ENCODE measurements around the gene C3orf22. TPM values are rescaled to one million over a fixed set of nuclear protein-coding genes. Genes with fewer than 3 reads are reported as not detected.

The C3orf22 gene
- total RNA-seq, 4 donors from 2014 or later: not detected

- Histone ChIP-seq H3K9me3 (no peaks in the 10 kb centered on the region), H3K4me3 (no peak overlapping the region), H3K36me3 (no peaks in the 10 kb centered on the region), H3K4me1 (peaks cover 4 to 14% (median 13%) of the 10 kb centered on the region in 4 donors), H3K27ac (no peak overlapping the region), H3K27me3 (peaks cover 13% of the 10 kb centered on the region)
- in situ Hi-C loops (cut with MboI; ENCODE audit: low pct_ligation_motif_present in 1 of 4, low pct_unique_long_range_greater_than_20kb in 1 of 4, low sequenced_read_pairs in 3 of 4) (no loop called here), intact Hi-C loops (cut with DNase I; ENCODE audit: low total_unique reads) (no loop called here)
- DNase-seq: no peak
- TF ChIP-seq POLR2AphosphoS5 (IDR thresholded peaks at IDR 0.05) (no peak), POLR2A (IDR thresholded peaks at IDR 0.05) (no peak), EP300 (IDR thresholded peaks at IDR 0.05; ENCODE audit: low read depth) (no peak), CTCF (IDR thresholded peaks at IDR 0.05) (no peak)
- WGBS, 2 donors (ENCODE audit: low coverage in 1 of 2): 60 to 85% methylated on average over 1 to 5 of the region's 5 CpGs
These were observed 30.3 kb downstream of the C3orf22 start for GRCh38 chr3:126528419-126528799.

GRCh38 chr3:126527455-126528211 is 31.1 kb downstream of the C3orf22 start:
- Histone ChIP-seq H3K36me3 (no peaks in the 10 kb centered on the region), H3K4me1 (peaks cover 4 to 18% (median 13%) of the 10 kb centered on the region in 4 donors), H3K9me3 (no peaks in the 10 kb centered on the region), H3K4me3 (no peak overlapping the region), H3K27ac (no peak overlapping the region), H3K27me3 (peaks cover 19% of the 10 kb centered on the region)
- intact Hi-C loops (cut with DNase I; ENCODE audit: low total_unique reads): no loop called here
- no peak for DNase-seq
- no peak for TF ChIP-seq POLR2A (IDR thresholded peaks at IDR 0.05)
- TF ChIP-seq POLR2AphosphoS5 (IDR thresholded peaks at IDR 0.05): no peak
- TF ChIP-seq CTCF (IDR thresholded peaks at IDR 0.05): no peak
- no peak for TF ChIP-seq EP300 (IDR thresholded peaks at IDR 0.05; ENCODE audit: low read depth)
- in situ Hi-C loops (cut with MboI; ENCODE audit: low pct_ligation_motif_present in 1 of 4, low pct_unique_long_range_greater_than_20kb in 1 of 4, low sequenced_read_pairs in 3 of 4): no loop called here
- 79% methylated on average over 6 of the region's 6 CpGs; no CpG with 5 or more reads in 1 of the 2 donors for whole genome bisulfite sequencing, 2 donors (ENCODE audit: low coverage in 1 of 2)

- H3K4me3 ChIP-seq: no peak overlapping the region
- H3K27me3 ChIP-seq: peaks cover 19% of the 10 kb centered on the region
- no peak overlapping the region for H3K27ac ChIP-seq
- no peak for TF ChIP-seq POLR2A (IDR thresholded peaks at IDR 0.05)
- no peak for TF ChIP-seq CTCF (IDR thresholded peaks at IDR 0.05)
- no peak for TF ChIP-seq POLR2AphosphoS5 (IDR thresholded peaks at IDR 0.05)
- TF ChIP-seq EP300 (IDR thresholded peaks at IDR 0.05; ENCODE audit: low read depth): no peak
- in situ Hi-C loops (cut with MboI; ENCODE audit: low pct_ligation_motif_present in 1 of 4, low pct_unique_long_range_greater_than_20kb in 1 of 4, low sequenced_read_pairs in 3 of 4) (no loop called here), intact Hi-C loops (cut with DNase I; ENCODE audit: low total_unique reads) (no loop called here)
- H3K9me3 ChIP-seq: no peaks in the 10 kb centered on the region
- DNase-seq: no peak
- H3K4me1 ChIP-seq: peaks cover 4 to 18% (median 13%) of the 10 kb centered on the region in 4 donors
- no peaks in the 10 kb centered on the region for H3K36me3 ChIP-seq
- 83% methylated on average over 7 of the region's 7 CpGs; no CpG with 5 or more reads in 1 of the 2 donors for WGBS, 2 donors (ENCODE audit: low coverage in 1 of 2)
These were observed 31.7 kb downstream of the C3orf22 start for GRCh38 chr3:126527006-126527405.

DNA sequence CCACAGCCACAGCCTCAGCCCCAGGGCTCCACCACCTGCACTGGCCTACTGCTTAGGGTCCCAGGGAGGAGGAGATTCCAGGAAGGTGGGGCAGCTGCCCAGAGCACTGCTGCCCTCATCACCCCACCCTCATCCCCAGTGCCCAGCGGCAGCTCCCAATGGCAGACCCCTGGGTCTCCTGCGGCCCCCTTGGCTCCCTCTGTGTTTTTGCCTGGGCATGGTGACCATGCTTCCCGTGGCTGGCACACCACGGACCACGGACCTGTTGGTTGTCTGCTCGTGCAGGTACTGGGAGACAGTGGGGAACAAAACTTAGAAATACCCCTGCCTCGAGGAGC is 32.1 kb downstream of the C3orf22 start:
- no peak for DNase-seq
- intact Hi-C loops (cut with DNase I; ENCODE audit: low total_unique reads) (no loop called here), in situ Hi-C loops (cut with MboI; ENCODE audit: low pct_ligation_motif_present in 1 of 4, low pct_unique_long_range_greater_than_20kb in 1 of 4, low sequenced_read_pairs in 3 of 4) (no loop called here)
- WGBS, 2 donors (ENCODE audit: low coverage in 1 of 2): 71% methylated on average over 7 of the region's 7 CpGs; no CpG with 5 or more reads in 1 of the 2 donors
- Histone ChIP-seq H3K4me1 (peaks cover 4 to 18% (median 13%) of the 10 kb centered on the region in 4 donors), H3K27me3 (peaks cover 19% of the 10 kb centered on the region), H3K4me3 (no peak overlapping the region), H3K27ac (no peak overlapping the region), H3K36me3 (no peaks in the 10 kb centered on the region), H3K9me3 (no peaks in the 10 kb centered on the region)
- TF ChIP-seq POLR2AphosphoS5 (IDR thresholded peaks at IDR 0.05): no peak
- no peak for TF ChIP-seq CTCF (IDR thresholded peaks at IDR 0.05)
- no peak for TF ChIP-seq POLR2A (IDR thresholded peaks at IDR 0.05)
- TF ChIP-seq EP300 (IDR thresholded peaks at IDR 0.05; ENCODE audit: low read depth): no peak
